T-helper 1 cell treated with Interleukin-12 subunit alpha and Interleukin-12 subunit beta and Interleukin-4 antibody, amounts not matched to agents 30 μg/mL and 1 μg/mL, for 36 hours (primary cell): Measurements from ENCODE around the gene KDM8.

Experiments used
- H3K27ac Mint-ChIP-seq: one replicate; pipeline ENCODE4 v1.8.0; 2021; ENCODE audit warnings: mild to moderate bottlenecking, mixed read lengths
- H3K27me3 Mint-ChIP-seq: one replicate; pipeline ENCODE4 v1.8.0; 2021; ENCODE audit warnings: low read depth, mixed read lengths
- H3K36me3 Mint-ChIP-seq: one replicate; pipeline ENCODE4 v1.8.0; 2021; ENCODE audit warnings: low read depth, mixed read lengths
- H3K4me1 Mint-ChIP-seq: one replicate; pipeline ENCODE4 v1.8.0; 2021; ENCODE audit warnings: low read depth, mixed read lengths
- H3K4me3 Mint-ChIP-seq: one replicate; pipeline ENCODE4 v1.8.0; 2021; ENCODE audit warnings: mild to moderate bottlenecking, moderate library complexity, mixed read lengths
- H3K9me3 Mint-ChIP-seq: one replicate; pipeline ENCODE4 v1.8.0; 2021; ENCODE audit warnings: mixed read lengths

The KDM8 gene

DNA sequence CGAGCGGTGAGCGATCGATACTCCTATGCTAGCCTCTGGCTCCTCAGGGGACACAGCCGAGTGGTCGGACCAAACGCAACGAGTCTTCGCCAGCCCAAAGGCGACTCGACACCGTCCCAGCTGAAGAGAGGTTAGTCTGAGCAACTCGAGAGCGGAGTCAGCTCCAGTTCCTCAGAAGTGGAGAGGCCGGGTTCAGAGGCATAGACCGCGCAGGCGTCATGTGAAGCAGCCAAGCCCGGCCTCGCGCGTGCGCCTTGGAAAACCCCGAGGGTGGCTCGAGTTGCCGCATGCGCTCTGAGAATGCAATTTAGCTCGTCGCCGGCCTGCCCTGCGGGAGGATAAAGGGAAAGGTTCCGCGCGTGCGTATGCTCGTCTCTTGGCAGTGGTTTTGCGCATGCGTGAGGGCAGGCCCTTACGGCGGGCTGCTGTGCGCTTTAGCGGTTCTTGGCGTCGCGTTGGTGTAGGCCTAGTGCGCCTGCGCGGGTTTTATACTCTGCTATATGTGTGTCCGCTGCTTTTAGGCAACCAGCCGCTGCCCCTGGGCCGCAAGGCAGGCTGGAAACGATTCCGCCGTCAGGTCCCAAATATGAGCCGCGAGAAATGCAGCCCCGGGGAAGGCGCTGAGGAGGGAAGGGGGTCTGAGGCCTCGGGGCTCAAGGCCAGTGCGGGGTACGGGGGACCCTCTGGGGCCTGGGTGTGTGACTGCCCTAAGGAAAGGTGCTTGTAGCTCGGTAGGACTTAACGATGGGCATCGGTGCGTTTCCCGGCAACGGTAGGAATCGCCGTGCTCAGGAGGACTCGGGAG, at the start of gene KDM8:
TSS of gene KDM8 (plus strand) at position 20 of the 805 bp plus-strand sequence. CDS start 6,598 bp downstream, outside the sequence.
- Mint-ChIP-seq H3K36me3 (peaks cover 10% of the 10 kb centered on the region), H3K27ac (peak within 1 kb of the TSS; percentile 99), H3K4me1 (peaks cover 51% of the 10 kb centered on the region), H3K27me3 (no peaks in the 10 kb centered on the region), H3K4me3 (peak within 1 kb of the TSS; percentile 98), H3K9me3 (peaks cover 8% of the 10 kb centered on the region)

DNA sequence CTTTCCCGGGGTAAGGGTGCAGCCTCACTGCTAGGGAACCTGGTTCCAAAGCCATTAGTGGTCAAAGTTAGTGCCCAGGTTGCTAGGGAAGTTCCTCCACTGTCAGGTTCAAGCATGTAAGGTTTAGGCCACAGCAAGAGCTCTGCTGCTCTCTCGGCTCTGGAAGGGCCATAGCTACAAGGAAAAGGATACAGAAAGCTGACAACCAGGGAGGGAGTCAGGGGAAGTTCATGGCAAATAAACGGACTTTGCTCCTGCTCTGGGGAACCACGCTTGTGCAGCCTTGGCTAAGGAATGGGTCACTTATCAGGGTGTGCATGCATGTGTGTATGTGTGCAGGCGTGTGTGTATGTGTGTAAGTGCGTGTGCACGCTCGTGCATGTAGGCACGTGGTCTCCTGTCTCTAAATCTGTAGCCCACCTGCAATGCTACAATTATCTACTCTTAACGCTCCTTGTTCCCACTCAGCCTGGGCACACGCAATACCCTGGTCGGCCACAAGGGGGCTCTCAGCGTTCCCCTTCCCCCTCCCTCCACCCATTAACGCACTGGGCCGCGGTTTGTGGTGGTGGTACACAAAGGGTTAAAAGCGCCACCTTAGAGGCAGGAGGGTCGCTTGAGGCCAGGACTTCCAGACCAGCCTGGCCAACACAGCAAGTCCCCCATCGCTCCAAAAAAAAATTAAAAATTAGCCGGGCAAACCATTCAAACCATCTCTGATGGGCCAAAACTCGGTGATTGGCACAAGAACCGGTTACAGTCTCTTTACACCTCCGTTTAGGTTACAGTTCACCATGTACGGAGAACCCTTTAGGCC, 48.4 kb upstream of the KDM8 start:
- H3K4me1 Mint-ChIP-seq = peaks cover 7% of the 10 kb centered on the region
- H3K27ac Mint-ChIP-seq = no peak overlapping the region
- H3K27me3 Mint-ChIP-seq = no peaks in the 10 kb centered on the region
- H3K9me3 Mint-ChIP-seq = no peaks in the 10 kb centered on the region
- H3K36me3 Mint-ChIP-seq = no peaks in the 10 kb centered on the region
- H3K4me3 Mint-ChIP-seq = no peak overlapping the region

DNA sequence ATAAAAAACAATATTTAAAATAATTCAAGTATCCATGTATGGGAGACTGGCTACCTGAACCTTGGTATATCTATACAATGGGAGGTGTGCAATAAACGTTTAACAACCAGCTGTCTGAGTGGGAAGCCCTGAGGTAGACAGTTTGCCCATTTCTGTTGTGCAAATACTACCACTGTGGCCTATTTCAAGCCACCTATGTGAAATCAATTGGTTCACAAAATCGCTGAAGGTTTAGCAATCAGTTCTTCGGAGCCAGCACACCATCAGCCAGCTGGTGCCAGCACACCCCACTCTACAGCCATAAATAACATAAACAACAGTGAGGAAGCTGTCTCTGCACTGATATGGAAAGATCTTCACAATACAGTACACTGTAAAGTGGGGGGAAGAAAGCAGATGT, 46.7 kb upstream of the KDM8 start:
- Mint-ChIP-seq H3K4me3 (no peak overlapping the region), H3K36me3 (no peaks in the 10 kb centered on the region), H3K27ac (no peak overlapping the region), H3K27me3 (no peaks in the 10 kb centered on the region), H3K9me3 (peaks cover 3% of the 10 kb centered on the region), H3K4me1 (peaks cover 7% of the 10 kb centered on the region)

DNA sequence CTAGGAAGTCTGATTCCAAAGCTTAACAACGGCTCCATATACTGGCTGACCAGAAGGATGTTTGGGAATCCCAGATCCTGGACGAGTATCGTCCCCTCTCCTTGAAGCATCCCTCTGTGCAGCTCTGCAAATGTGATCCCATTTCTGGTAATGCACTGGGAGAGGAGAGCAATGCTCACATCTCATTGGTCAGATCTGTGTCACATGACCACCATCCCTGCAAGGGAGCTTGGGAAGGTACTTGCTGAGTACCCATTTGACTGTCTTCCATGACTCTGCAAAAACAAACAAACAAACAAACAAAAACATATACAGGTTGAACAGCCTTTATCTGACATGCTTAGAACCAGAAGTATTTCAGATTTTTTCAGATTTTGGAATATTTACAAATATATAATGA, 41.9 kb upstream of the KDM8 start:
- peaks cover 12% of the 10 kb centered on the region for H3K9me3 Mint-ChIP-seq
- no peaks in the 10 kb centered on the region for H3K27me3 Mint-ChIP-seq
- no peak overlapping the region for H3K4me3 Mint-ChIP-seq
- no peaks in the 10 kb centered on the region for H3K36me3 Mint-ChIP-seq
- no peaks in the 10 kb centered on the region for H3K4me1 Mint-ChIP-seq
- H3K27ac Mint-ChIP-seq = no peak overlapping the region

DNA sequence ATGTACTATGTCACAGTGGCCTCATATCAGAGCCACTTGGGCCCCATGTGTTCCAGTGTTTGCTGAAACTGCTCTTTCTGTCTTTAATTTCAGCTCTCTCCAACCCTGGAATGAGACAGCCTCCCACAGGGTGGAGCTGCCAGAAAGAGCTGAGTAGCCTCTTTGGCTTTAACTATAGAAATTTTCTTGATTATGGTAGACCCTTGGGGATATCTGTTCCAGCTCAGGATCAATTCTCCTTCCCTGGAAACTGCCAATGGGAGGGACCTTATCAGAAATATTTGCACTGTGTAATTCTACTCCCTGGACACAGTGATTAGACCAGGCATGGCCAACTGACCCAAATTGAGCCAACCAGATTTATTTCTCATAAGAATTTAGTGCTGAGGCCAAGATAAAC, 39.0 kb upstream of the KDM8 start:
- Mint-ChIP-seq H3K9me3 (peaks cover 12% of the 10 kb centered on the region), H3K27ac (no peak overlapping the region), H3K4me3 (no peak overlapping the region), H3K4me1 (peaks cover 8% of the 10 kb centered on the region), H3K36me3 (no peaks in the 10 kb centered on the region), H3K27me3 (peaks cover 10% of the 10 kb centered on the region)

DNA sequence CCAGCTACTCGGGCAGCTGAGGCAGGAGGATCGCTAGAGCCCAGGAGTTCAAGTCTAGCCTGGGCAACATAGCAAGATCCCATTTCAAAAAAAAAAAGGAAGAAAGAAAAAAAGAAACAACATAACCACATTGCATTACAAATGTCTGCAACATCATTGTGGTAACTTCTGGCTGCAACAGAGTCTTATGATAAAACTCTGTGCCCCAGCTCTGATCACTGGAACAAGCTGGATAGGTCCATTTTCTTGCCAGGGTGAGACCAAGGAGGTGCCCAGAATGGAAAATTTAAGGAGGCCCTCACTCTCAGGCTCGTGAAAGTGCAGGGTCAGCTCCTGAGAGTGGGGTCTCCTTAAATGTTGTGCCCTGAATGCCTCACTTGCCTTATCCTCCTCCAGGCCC, 37.8 kb upstream of the KDM8 start:
- Mint-ChIP-seq H3K4me1 (peaks cover 20% of the 10 kb centered on the region), H3K9me3 (peaks cover 12% of the 10 kb centered on the region), H3K36me3 (no peaks in the 10 kb centered on the region), H3K27ac (no peak overlapping the region), H3K27me3 (peaks cover 10% of the 10 kb centered on the region), H3K4me3 (no peak overlapping the region)

DNA sequence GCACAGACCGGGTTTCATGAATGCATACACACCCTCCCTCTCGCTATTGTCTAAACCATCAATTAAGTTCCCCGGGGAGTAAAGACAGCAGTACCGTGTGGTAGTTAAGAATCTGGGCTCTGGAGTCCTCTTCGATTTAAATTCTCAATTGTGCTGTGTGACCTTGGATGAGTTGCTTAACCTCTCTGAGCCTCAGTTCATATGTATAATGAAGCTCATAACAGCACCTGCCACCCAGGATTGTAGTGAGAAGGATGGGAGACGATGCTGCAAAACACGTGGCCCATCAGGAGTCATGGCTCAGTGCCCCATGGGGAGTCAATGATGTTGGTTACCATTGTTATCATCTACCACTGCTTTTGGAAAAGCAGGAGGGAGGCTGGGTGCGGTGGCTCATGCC, 34.5 kb upstream of the KDM8 start:
- no peak overlapping the region for H3K27ac Mint-ChIP-seq
- H3K4me1 Mint-ChIP-seq = peaks cover 40% of the 10 kb centered on the region
- peaks cover 10% of the 10 kb centered on the region for H3K27me3 Mint-ChIP-seq
- H3K36me3 Mint-ChIP-seq = peaks cover 5% of the 10 kb centered on the region
- peaks cover 17% of the 10 kb centered on the region for H3K9me3 Mint-ChIP-seq
- H3K4me3 Mint-ChIP-seq = no peak overlapping the region

DNA sequence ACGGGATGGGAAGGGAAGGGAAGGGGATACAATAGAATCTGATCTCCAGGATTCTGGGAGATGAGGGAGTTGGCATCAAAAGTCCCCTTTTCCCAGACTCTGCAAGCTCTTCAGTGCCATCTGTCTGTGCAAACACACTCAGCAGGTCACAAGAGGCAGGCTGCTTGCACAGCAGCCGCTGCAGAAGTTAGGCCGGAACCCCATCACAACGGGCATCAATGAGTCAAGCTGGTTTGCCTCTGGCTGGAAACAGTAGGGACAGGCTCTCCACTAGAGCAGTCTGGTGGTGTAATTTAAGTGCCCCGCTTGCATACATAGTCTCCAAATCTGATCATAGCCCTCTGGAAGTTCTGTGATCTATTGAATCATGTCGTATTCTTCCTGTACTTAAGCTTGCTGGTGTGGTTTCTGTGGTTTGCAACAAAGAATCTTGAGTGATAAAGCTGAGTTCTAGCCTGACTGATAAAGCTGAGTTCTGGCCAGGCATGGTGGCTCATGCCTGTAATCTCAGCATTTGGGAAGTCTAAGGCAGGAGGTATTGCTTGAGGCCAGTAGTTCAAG, 33.7 kb upstream of the KDM8 start:
- Mint-ChIP-seq H3K36me3 (peaks cover 5% of the 10 kb centered on the region), H3K4me3 (peak overlapping the region; percentile 41), H3K27me3 (peaks cover 10% of the 10 kb centered on the region), H3K4me1 (peaks cover 48% of the 10 kb centered on the region), H3K27ac (peak overlapping the region; percentile 43), H3K9me3 (peaks cover 14% of the 10 kb centered on the region)

DNA sequence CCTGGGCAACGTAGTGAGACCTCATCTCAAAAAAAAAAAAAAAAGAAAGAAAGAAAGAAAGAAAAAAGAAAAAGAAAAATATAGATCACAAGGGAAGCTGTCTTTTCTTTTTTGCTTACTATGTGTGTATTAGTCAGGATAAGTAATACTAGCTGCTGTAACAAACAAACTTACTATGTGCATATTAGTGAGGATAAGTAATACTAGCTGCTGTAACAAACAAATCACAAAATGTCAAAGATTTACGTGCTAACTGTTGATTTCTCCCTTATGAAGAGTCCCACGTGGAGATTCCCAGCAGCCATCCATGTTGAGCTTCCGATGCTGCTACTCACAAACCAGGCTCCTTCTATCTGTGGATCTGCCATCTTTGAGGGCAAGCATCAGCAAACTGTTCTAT, 31.7 kb upstream of the KDM8 start:
- H3K4me1 Mint-ChIP-seq = peaks cover 56% of the 10 kb centered on the region
- peaks cover 10% of the 10 kb centered on the region for H3K27me3 Mint-ChIP-seq
- H3K9me3 Mint-ChIP-seq = peaks cover 14% of the 10 kb centered on the region
- no peak overlapping the region for H3K27ac Mint-ChIP-seq
- no peak overlapping the region for H3K4me3 Mint-ChIP-seq
- H3K36me3 Mint-ChIP-seq = peaks cover 5% of the 10 kb centered on the region

DNA sequence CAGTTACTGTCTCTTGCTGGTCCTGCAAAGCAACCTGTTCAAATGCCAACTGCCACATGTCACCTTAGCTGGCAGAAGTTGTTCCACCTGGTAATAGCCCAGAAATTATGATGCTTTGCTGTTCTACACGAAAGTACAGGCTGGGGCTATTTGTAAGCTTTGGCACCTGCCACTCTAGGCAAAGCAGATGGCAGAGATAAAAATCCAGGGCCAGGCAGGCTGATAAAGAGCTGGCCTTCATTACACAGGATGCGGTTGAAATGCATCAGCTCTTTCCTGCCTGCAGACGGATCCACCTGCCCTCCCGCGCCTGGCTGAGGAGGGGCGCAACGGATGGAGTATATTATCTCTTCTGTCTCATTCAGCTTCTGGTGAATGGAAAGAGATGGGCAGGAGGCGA, 29.3 kb upstream of the KDM8 start:
- peaks cover 14% of the 10 kb centered on the region for H3K9me3 Mint-ChIP-seq
- H3K27ac Mint-ChIP-seq = peak overlapping the region; percentile 75
- H3K4me3 Mint-ChIP-seq = peak overlapping the region; percentile 42
- H3K4me1 Mint-ChIP-seq = peaks cover 61% of the 10 kb centered on the region
- peaks cover 5% of the 10 kb centered on the region for H3K36me3 Mint-ChIP-seq
- no peaks in the 10 kb centered on the region for H3K27me3 Mint-ChIP-seq

DNA sequence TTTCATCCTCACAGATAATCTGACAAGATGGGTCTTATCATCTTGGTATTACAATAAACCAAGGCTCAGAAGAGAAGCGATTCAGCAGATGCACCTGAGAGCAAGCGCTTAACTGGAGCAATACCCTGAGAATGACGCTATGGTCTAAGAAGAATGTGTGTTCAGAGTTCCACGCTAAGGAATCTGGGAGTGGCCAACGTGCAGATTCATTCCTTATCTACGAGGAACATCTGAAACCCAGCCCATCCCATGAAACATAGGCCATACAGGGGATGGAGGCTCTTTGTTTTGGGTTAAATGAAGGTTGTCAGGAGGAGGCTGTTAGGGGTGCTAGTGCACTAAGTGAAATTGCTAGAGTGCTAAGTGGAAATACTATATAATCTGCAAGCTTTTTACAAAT, 28.5 kb upstream of the KDM8 start:
- H3K4me1 Mint-ChIP-seq = peaks cover 60% of the 10 kb centered on the region
- no peak overlapping the region for H3K27ac Mint-ChIP-seq
- H3K9me3 Mint-ChIP-seq = peaks cover 14% of the 10 kb centered on the region
- no peak overlapping the region for H3K4me3 Mint-ChIP-seq
- H3K27me3 Mint-ChIP-seq = no peaks in the 10 kb centered on the region
- peaks cover 5% of the 10 kb centered on the region for H3K36me3 Mint-ChIP-seq

DNA sequence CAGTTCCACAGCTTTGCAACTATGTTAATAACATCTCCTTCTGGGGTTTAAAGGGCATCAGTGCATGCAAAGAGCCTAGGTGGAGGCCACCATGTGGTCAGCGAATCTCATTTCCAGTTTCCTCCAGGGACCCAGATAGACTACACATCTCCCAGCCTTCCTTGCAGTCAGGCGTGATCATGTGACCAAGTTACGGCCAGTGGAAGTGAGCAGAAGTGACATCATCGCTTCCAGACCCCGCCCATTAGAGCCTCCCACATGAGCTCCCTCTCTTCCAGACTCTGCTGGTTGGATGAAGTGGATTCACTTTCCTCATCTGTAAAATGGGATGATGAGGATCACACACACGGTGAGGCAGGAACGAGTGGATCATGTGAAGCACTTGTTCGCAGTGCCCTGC, 27.4 kb upstream of the KDM8 start:
- Mint-ChIP-seq H3K27ac (peak overlapping the region; percentile 41), H3K4me1 (peaks cover 57% of the 10 kb centered on the region), H3K27me3 (peaks cover 3% of the 10 kb centered on the region)

DNA sequence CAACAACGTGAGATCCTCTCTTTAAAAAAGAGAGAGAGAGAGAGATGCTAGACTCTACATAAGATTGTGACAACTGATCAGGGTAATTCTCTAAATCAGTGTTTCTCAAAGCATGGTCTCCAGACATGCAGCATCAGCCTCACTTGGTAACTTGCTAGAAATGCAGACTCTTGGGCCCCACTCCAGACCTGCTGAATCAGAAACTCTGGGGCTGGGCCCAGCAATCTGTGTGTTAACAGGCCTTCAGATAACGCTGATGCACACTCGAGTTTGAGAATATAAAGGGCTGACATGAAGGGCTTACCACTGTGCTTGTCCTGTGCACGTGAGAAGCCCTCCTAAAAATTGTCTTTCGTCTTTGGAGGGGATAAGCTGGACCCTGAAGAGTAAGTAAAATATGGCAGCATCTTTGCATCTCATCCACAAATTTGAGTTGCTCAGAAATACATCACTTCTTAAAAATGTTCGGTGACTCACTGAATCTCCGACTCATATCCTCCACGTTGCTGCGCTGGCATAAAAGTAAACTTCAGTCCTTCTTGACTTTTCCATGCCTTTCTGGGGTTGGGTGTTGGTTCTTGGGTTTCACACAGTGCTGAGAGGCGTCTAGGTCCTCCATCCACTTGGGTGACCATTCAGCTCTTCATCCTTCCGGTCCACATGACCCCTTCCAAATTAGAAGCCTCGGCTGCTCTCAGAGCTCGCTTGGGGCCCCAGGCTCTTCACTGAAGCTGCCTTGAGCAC, 26.1 kb upstream of the KDM8 start:
- H3K4me3 Mint-ChIP-seq = no peak overlapping the region
- H3K27ac Mint-ChIP-seq = no peak overlapping the region
- H3K9me3 Mint-ChIP-seq = peaks cover 4% of the 10 kb centered on the region
- peaks cover 53% of the 10 kb centered on the region for H3K4me1 Mint-ChIP-seq
- H3K27me3 Mint-ChIP-seq = peaks cover 8% of the 10 kb centered on the region
- no peaks in the 10 kb centered on the region for H3K36me3 Mint-ChIP-seq

More for the DNA sequence above, 27.4 kb upstream of the KDM8 start:
- peaks cover 14% of the 10 kb centered on the region for H3K9me3 Mint-ChIP-seq
- no peak overlapping the region for H3K4me3 Mint-ChIP-seq
- H3K36me3 Mint-ChIP-seq = peaks cover 5% of the 10 kb centered on the region

DNA sequence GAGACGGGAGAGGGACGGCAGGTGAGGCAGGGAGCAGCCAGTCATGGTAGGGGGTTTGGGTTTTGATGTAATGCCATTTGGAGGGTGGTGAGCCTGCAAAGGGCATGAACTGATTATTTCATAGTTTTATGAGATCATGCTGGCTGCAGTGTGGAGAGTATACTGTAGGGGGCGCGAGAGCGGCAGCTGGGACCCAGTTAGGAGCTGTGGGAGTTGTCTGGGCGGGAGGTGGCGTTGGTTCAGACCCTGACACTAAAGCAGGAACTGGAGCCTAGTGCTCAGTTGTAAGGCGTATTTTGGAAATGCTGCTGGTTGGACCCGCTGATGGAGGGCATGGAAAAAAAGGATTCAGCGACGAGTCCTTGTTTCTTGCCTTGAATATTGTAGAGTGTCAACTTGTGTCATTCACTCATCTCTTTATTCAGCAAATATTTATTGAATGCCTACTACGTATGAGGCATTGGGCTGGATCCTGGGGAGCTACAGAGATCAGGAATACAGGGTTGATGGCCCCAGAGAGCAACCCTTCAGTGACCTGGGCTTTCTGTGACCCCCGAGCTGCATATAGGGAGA, 23.7 kb upstream of the KDM8 start:
- Mint-ChIP-seq H3K4me3 (no peak overlapping the region), H3K9me3 (peaks cover 4% of the 10 kb centered on the region), H3K27ac (peak overlapping the region; percentile 7), H3K36me3 (no peaks in the 10 kb centered on the region), H3K27me3 (peaks cover 14% of the 10 kb centered on the region), H3K4me1 (peaks cover 34% of the 10 kb centered on the region)
